Hypothalamus (tissue), 51 donors: Measurements from ENCODE around the gene CDKN2AIP.
A peak's percentile ranks its signal among the peaks of the same experiment; 100 is the strongest.

ENCODE experiments used
- DNase-seq, 51 donors: peaks; one replicate each; lab custom pipeline; 2025; lab: John Stamatoyannopoulos, UW

The CDKN2AIP gene

GRCh38 chr4:183444214-183445096 lies at the start of gene CDKN2AIP:
TSS of gene CDKN2AIP (plus strand) at chr4:183444636. CDS start at chr4:183444798, 162 bp downstream.
- DNase-seq = peak; percentile 59 to 99 (median 88)

GRCh38 chr4:183395395-183395794 lies 49.0 kb upstream of the CDKN2AIP start:
- no peak for DNase-seq

- no peak for DNase-seq
Measured at GRCh38 chr4:183396227-183396637, 48.2 kb upstream of the CDKN2AIP start.

GRCh38 chr4:183397741-183398297 lies 46.6 kb upstream of the CDKN2AIP start:
- no peak for DNase-seq

- DNase-seq = peak in 45 of 51 donors; percentile 7 to 72 (median 41)
Measured at GRCh38 chr4:183398298-183399125, 45.9 kb upstream of the CDKN2AIP start.

- DNase-seq = no peak
Measured at GRCh38 chr4:183399126-183399522, 45.3 kb upstream of the CDKN2AIP start.

- DNase-seq = no peak
Measured at GRCh38 chr4:183399616-183400015, 44.8 kb upstream of the CDKN2AIP start.

GRCh38 chr4:183400035-183400434 lies 44.4 kb upstream of the CDKN2AIP start:
- no peak for DNase-seq

GRCh38 chr4:183401473-183401872 lies 43.0 kb upstream of the CDKN2AIP start:
- DNase-seq = no peak

GRCh38 chr4:183402771-183403170 lies 41.7 kb upstream of the CDKN2AIP start:
- DNase-seq = no peak

- DNase-seq = no peak
Measured at GRCh38 chr4:183403486-183403885, 41.0 kb upstream of the CDKN2AIP start.

- DNase-seq = no peak
Measured at GRCh38 chr4:183403961-183404360, 40.5 kb upstream of the CDKN2AIP start.

GRCh38 chr4:183405303-183405702 lies 39.1 kb upstream of the CDKN2AIP start:
- DNase-seq = no peak

GRCh38 chr4:183407128-183407585 lies 37.3 kb upstream of the CDKN2AIP start:
- peak; percentile 28 to 94 (median 79) for DNase-seq

GRCh38 chr4:183407635-183408464 lies 36.6 kb upstream of the CDKN2AIP start:
- no peak for DNase-seq

- no peak for DNase-seq
Measured at GRCh38 chr4:183408796-183409195, 35.6 kb upstream of the CDKN2AIP start.

GRCh38 chr4:183409483-183409882 lies 35.0 kb upstream of the CDKN2AIP start:
- no peak for DNase-seq

- no peak for DNase-seq
Measured at GRCh38 chr4:183409934-183410333, 34.5 kb upstream of the CDKN2AIP start.

GRCh38 chr4:183411291-183411861 lies 33.1 kb upstream of the CDKN2AIP start:
- DNase-seq = no peak

GRCh38 chr4:183412821-183413220 lies 31.6 kb upstream of the CDKN2AIP start:
- DNase-seq = no peak
